SKM-1 treated with dmso at 0.1 percent for 144 hours (cell line): ENCODE measurements around the gene PDXDC1.
"Not testable (repeated sequence)": the region's sequence is repeated elsewhere in the genome, so short reads cannot be mapped to it uniquely, and the experiment has no call there.

Source experiments
- DNase-seq: peaks from one replicate; lab custom pipeline; 2025; ENCODE audit not compliant: unreplicated experiment; lab: John Stamatoyannopoulos, UW

Gene PDXDC1

DNA sequence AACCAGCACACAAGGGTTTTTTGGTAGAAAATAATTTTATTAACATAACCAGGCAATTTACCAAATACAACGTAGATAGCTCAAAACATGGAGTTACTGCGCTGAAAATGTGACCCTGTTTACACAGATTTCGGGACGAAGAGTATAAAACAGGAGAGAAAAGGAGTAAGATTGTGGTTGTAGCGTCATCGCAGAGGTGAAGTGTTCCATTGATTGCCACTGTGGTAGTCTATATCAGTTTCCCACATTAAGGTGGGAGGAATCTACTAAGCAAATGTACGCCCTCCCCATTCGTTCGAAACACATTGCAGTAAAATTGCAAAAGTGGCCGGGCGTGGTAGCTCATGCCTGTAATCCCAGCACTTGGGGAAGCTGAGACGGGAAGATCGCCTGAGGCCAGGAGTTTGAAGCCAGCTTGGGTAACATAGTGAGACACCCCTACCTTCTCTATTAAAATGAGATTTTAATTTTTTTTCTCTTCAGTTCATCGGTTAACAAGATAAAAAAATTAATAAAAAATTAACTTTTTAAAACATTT is 972 bp upstream of the PDXDC1 start:
- not testable (repeated sequence) for DNase-seq

GRCh38 chr16:14974331-14974655 is 533 bp upstream of the PDXDC1 start:
- DNase-seq, result not testable (repeated sequence)

DNA sequence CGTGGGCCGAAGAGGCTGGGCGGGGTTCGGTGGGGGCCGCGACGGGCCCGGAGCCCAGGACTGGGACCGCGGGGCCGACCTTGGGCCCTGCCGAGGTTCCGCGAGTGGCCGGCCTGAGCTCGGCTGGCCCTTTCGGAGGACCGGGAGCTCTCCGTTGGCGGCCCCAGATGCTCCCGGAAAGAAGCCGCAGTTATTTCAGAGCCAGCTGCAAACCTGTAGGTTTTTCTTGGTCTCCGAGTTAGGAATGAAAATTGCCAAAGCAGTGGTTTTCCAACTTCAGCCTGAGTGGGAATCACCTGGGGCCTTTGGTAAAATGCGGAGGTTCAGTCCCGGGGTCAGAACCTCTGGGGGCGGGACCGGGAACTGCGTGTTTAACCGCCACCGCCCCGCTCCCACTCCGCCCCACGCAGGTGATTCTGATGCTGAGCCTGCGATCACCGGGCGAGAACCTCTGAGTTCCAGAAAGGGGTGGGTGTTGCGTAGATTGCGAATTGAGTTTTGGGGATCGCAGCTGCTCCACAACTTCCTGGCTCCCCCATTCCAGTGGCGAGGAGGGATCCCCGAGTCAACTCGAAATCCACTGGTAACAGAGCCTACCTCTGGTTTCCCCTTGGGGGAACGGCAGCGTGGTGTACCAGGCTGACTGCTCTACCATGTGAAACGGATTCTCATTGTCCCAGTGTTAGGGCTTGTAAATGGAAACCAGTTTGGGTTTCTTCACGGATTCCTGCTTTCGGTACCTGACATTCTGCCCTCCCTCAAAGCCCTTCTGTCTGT is 780 bp downstream of the PDXDC1 start:
- DNase-seq, result not testable (repeated sequence)

DNA sequence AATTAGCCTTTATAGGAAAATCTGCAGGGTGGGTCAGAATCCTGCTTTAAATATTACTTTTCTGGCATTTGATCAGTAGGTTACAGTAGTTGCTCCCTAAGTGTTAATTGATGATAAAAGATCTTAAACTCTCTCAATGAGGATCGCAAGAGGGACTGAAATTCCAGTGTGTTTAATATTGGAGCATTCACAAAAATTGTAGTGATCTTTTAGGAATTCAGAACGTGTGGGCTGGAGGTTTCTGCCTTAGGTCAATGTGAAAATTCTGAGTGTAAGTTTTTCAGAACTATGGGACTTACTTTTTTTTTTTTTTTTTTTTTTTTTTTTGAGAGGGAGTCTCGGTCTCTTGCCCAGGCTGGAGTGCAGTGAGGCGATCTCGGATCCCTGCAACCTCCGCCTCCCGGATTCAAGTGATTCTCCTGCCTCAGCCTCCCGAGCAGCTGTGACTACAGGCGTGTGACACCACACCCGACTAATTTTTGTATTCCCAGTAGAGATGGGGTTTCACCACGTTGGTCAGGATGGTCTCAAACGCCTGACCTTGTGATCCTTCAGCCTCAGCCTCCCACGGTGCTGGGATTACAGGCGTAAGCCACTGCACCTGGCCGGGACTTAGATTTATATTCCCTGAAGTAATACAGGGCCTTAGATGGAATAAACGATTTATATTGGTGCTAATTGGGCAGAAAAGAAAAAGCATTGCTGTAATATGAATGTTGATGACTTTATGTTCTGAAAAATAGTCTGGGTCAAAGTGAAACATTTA is 2.3 kb downstream of the PDXDC1 start:
- not testable (repeated sequence) for DNase-seq

DNA sequence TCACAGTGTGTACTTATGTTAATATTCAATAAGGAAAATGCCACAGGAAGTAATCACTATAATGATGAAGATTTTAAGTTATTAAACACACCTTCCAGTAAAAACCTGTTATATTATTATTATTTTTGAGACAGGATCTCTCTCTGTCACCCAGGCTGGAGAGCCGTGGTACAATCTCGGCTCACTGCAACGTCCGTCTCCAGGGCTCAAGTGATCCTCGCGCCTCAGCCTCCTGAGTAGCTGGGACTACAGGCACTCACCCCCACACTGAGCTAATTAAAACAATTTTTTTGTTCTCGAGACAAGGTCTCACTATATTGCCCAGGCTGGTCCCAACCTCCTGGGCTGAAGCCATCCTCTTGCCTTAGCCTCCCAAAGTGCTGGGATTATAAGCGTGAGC is 3.5 kb downstream of the PDXDC1 start:
- not testable (repeated sequence) for DNase-seq

DNA sequence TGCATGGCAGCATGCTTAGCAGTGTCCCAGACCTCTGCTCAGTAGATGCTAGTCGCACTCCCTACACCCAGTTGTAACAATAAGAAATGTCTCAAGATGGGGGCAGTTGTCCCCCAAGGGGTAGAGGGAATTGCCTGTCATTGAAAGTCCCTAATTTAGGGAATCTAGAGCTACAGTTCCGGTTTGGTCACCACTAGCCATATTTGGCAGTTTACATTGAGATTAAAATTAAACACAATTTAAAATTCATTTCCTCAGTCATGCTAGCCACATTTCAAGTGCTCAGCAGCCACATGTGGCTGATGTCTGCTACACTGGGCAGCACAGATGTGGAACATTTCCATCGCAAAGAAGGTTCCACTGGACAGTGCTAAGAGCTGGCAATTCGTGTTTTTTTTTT is 4.1 kb downstream of the PDXDC1 start:
- DNase-seq, result not testable (repeated sequence)

DNA sequence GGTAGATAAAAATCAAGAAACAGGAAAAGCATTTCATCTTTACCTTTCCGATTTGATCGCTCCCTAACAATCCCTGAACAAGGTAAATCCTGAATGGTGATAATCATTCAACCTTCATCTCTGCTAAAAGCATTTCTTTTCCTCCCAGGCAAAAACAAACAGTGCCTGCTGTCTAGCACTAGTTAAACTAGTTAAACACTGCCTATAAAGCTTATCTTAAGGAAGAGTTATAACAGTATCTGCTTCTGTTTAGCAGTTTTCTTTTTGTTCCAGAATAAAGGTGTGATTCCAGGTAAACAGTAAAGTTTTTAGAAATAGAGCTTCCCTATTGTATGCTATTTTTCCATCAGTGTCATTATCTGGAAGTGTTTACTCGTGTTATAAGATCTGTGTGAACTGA is 6.4 kb downstream of the PDXDC1 start:
- not testable (repeated sequence) for DNase-seq

- not testable (repeated sequence) for DNase-seq
Measured at GRCh38 chr16:14982521-14982920, 7.7 kb downstream of the PDXDC1 start.

- not testable (repeated sequence) for DNase-seq
Measured at GRCh38 chr16:14988092-14988491, 13.3 kb downstream of the PDXDC1 start.

DNA sequence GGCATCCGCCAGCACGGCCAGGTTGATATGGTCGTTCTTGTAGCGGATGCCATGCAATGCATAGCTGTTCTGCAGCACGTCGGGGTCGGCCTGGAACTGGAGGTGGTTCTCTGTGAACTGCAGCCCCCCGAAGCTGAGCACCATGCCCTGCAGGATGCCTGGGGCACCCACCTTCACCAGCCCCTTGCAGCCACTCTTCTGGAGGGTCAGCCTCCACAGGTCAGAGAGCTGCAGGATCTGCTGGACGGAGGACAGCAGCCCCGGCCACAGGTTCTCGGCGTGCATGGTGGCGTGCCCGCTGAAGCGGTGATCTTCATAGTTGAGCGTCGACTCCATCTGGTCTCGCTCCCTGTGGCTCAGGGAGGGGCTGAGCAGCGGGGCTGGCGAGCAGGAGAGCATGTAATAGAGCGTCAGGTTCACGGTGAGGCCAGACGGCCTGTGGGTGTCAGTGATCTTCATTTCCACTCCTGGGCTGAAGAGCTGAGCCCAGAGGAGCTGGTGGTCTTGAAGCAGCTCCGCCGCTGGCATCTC is 13.9 kb downstream of the PDXDC1 start:
- not testable (repeated sequence) for DNase-seq

- not testable (repeated sequence) for DNase-seq
Measured at GRCh38 chr16:14989291-14990281, 14.8 kb downstream of the PDXDC1 start.

- not testable (repeated sequence) for DNase-seq
Measured at GRCh38 chr16:14993277-14994151, 18.7 kb downstream of the PDXDC1 start.

- not testable (repeated sequence) for DNase-seq
Measured at GRCh38 chr16:14996702-14997101, 21.9 kb downstream of the PDXDC1 start.

GRCh38 chr16:14998300-14998699 is 23.5 kb downstream of the PDXDC1 start:
- not testable (repeated sequence) for DNase-seq

DNA sequence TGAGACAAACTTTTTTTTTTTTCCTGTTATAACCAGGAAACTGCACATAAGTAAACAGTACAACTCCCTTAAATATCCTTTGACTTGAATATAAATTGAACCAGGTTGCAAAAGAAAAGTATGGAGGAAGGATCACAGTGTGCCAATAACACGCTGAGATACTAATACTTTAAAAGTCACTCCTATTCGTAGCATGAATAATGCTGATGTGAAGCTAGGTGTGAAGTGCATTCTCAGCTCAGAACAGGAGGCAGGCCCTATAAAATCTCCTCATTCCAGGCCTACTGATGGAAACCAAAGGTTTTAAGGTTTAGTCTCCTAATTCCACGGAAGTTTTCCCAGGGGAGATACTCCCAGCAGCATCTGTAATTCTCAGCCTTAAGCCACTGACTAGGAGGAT is 25.0 kb downstream of the PDXDC1 start:
- DNase-seq, result not testable (repeated sequence)

GRCh38 chr16:15002448-15002847 is 27.6 kb downstream of the PDXDC1 start:
- not testable (repeated sequence) for DNase-seq

DNA sequence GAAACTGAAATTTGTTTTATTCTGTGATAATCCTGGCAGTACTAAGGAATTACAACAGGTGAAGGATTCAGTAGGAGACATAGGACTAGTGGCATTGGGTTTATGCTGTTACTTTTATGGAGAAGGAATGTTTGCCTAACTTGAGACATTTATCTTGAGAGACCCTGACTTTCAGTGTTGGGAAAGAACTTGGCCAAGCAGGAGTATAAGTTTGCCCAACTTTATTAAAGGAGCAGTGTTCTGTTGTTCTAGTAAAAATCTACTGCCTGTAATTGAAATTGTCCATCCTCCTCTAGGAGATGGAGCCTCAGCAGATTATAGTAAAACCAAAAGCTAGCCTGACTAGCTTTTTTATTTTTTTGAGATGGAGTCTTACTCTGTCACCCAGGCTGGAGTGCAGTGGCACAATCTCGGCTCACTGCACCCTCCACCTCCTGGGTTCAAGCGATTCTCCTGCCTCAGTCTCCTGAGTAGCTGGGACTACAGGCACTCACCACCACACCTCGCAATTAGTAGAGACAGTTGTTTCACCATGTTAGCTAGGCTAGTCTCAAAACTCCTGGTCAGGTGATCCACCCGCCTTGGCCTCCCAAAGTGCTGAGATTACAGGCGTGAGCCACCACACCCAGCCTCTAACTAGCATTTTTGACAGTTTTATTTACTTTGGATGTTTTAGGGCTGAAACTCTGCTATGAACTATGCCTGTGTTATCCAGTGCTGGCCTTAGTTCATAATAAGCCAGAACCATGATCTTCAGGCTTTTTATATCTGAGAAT is 30.7 kb downstream of the PDXDC1 start:
- DNase-seq, result not testable (repeated sequence)

- not testable (repeated sequence) for DNase-seq
Measured at GRCh38 chr16:15008647-15009046, 33.8 kb downstream of the PDXDC1 start.

DNA sequence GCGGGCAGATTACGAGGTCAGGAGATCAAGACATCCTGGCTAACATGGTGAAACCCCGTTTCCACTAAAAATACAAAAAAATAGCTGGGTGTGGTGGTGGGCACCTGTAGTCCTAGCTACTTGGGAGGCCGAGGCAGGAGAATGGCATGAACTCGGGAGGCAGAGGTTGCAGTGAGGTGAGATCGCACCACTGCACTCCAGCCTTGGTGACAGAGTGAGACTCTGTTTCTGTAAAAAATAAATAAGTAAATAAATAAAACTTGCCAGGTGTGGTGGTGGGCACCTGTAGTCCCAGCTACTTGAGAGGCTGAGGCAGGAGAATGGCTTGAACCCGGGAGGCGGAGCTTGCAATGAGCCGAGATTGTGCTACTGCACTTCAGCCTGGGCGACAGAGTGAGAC is 38.1 kb downstream of the PDXDC1 start:
- not testable (repeated sequence) for DNase-seq
